ENCODE data around the gene KCNQ1OT1.

- no peak for TF ChIP-seq CTCF (IDR thresholded peaks at IDR 0.05; ENCODE audit: low read length)
- no peak for TF ChIP-seq EZH2 (optimal IDR thresholded peaks at IDR 0.05; ENCODE audit: low read depth, low read length)
Observed at GRCh38 chr11:2694995-2695939, 4.5 kb downstream of the KCNQ1OT1 start.
